Caco-2 (cell line): ENCODE data around the gene DSG3. TPM values are rescaled to one million over a fixed set of nuclear protein-coding genes. Genes with fewer than 3 reads are reported as not detected.
"Not testable (repeated sequence)": the region's sequence is repeated elsewhere in the genome, so short reads cannot be mapped to it uniquely, and the experiment has no call there.

Experiments
- BruUV-seq: library from RNA; stranded (reverse); fragments of 400-500 nt; replicated peaks from 2 replicates; lab custom pipeline; 2021; lab: Mats Ljungman, UMichigan
- CTCF ChIA-PET: fragments of 300-600 bp; sonication (Branson Sonifier 250); formaldehyde crosslinking; loops from one replicate; lab custom pipeline; 2022; ENCODE audit warnings: antibody characterized with exemption; lab: Charles Lee
- POLR2A ChIA-PET: fragments of 300-600 bp; sonication (Branson Sonifier 250); formaldehyde crosslinking; loops from one replicate; lab custom pipeline; 2022; ENCODE audit warnings: antibody characterized with exemption; lab: Charles Lee
- DNase-seq, 2 experiments: peaks; one replicate each; pipeline versions ENCODE4 v3.0.0 to v3.0.0-alpha.2; 2020 to 2022
- H3K27me3 ChIP-seq: replicated peaks from 2 replicates; pipeline ENCODE4 v1.6.0; 2011; ENCODE audit warnings: low read length; ENCODE audit not compliant: control insufficient read depth, insufficient read depth
- H3K36me3 ChIP-seq: 2 replicates; pipeline ENCODE4 v1.5.1; 2011; ENCODE audit warnings: low read length; ENCODE audit not compliant: control insufficient read depth, insufficient read depth
- H3K4me1 ChIP-seq: fragments of 250-450 bp; sonication (Bioruptor Pico); 2 replicates; pipeline ENCODE4 v1.5.1; 2020; ENCODE audit warnings: mild to moderate bottlenecking
- H3K4me3 ChIP-seq: 2 replicates; pipeline ENCODE4 v1.5.1; 2011; ENCODE audit warnings: low read depth, mild to moderate bottlenecking, control low read depth, low read length
- H3K9me3 ChIP-seq: fragments of 250-450 bp; sonication (Bioruptor Pico); 2 replicates; pipeline ENCODE4 v1.5.1; 2020; ENCODE audit warnings: mild to moderate bottlenecking, moderate library complexity
- H3K27ac Mint-ChIP-seq: one replicate; pipeline ENCODE4 v1.8.0; 2022; ENCODE audit warnings: mixed read lengths; ENCODE audit not compliant: unreplicated experiment
- H3K27me3 Mint-ChIP-seq: one replicate; pipeline ENCODE4 v1.8.0; 2022; ENCODE audit warnings: mixed read lengths; ENCODE audit not compliant: insufficient read depth, unreplicated experiment
- H3K36me3 Mint-ChIP-seq: one replicate; pipeline ENCODE4 v1.8.0; 2022; ENCODE audit warnings: mild to moderate bottlenecking, mixed read lengths; ENCODE audit not compliant: insufficient read depth, unreplicated experiment
- H3K4me1 Mint-ChIP-seq: one replicate; pipeline ENCODE4 v1.8.0; 2022; ENCODE audit warnings: low read depth, mixed read lengths; ENCODE audit not compliant: unreplicated experiment
- H3K4me3 Mint-ChIP-seq: one replicate; pipeline ENCODE4 v1.8.0; 2022; ENCODE audit warnings: mild to moderate bottlenecking, moderate library complexity, mixed read lengths; ENCODE audit not compliant: unreplicated experiment
- H3K9me3 Mint-ChIP-seq: one replicate; pipeline ENCODE4 v1.8.0; 2022; ENCODE audit warnings: mixed read lengths; ENCODE audit not compliant: unreplicated experiment
- intact Hi-C: fragments of 100-400 bp; cut with micrococcal nuclease; formaldehyde crosslinking; loops from one replicate; pipeline ENCODE4 v1.10.0; 2022; ENCODE audit not compliant: unreplicated experiment
- total RNA-seq: library from RNA; stranded (reverse); gene quantifications from 2 replicates; pipeline ENCODE4 v1.2.3, GENCODE V29; 2022
- TF ChIP-seq, protein P1 (sequence below), 2 experiments: fragments of 200-600 bp in 1 of 2; IDR thresholded peaks; 1 replicate in 1 of 2; 2 replicates in 1 of 2; pipeline versions ENCODE4 v1.5.1 to v1.8.0; 2011 to 2022; ENCODE audit warnings: antibody characterized with exemption in 1 of 2, control low read depth in 1 of 2, inconsistent platforms in 1 of 2, low read depth in 1 of 2, low read length in 1 of 2, mild to moderate bottlenecking in 1 of 2, moderate library complexity in 1 of 2; ENCODE audit not compliant: insufficient read depth in 1 of 2, severe bottlenecking in 1 of 2, unreplicated experiment in 1 of 2

The DSG3 gene
- total RNA-seq, 1 experiment from 2014 or later = 0.14 TPM

DNA sequence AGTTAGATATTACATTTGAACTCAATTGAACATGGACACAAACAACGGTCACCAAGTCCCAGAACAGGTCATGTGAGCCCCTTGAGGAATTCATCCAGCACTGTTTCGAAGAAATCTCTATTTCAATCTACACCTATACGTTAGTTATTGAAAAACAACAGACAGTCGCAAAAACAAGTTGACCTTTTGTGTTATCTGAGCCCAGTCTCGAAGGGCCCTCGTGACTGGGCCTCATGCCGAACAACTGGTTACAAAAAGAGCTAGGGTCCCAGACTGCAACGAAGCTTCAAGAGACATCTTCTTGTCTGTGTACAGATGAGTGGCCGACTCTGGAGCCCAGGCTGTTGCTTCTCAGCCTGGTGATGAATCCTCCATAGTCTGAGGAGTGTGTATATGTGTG lies 45.1 kb downstream of the DSG3 start:
- POLR2A ChIA-PET = no interaction called here
- CTCF ChIA-PET = no interaction called here
- intact Hi-C loops = no loop called here
- no TSS peak for BruUV-seq
- Mint-ChIP-seq H3K27me3 (no peaks in the 10 kb centered on the region), H3K4me1 (no peaks in the 10 kb centered on the region), H3K4me3 (no peak overlapping the region), H3K9me3 (peaks cover 10% of the 10 kb centered on the region), H3K36me3 (peaks cover 7% of the 10 kb centered on the region), H3K27ac (no peak overlapping the region)
- TF ChIP-seq, protein P1, sequence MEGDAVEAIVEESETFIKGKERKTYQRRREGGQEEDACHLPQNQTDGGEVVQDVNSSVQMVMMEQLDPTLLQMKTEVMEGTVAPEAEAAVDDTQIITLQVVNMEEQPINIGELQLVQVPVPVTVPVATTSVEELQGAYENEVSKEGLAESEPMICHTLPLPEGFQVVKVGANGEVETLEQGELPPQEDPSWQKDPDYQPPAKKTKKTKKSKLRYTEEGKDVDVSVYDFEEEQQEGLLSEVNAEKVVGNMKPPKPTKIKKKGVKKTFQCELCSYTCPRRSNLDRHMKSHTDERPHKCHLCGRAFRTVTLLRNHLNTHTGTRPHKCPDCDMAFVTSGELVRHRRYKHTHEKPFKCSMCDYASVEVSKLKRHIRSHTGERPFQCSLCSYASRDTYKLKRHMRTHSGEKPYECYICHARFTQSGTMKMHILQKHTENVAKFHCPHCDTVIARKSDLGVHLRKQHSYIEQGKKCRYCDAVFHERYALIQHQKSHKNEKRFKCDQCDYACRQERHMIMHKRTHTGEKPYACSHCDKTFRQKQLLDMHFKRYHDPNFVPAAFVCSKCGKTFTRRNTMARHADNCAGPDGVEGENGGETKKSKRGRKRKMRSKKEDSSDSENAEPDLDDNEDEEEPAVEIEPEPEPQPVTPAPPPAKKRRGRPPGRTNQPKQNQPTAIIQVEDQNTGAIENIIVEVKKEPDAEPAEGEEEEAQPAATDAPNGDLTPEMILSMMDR (IDR thresholded peaks at IDR 0.05; ENCODE audit: insufficient read depth in 1 of 2, low read depth in 1 of 2, low read length in 1 of 2, severe bottlenecking in 1 of 2, unreplicated experiment in 1 of 2) = no peak
- no peak for DNase-seq
- Histone ChIP-seq H3K36me3 (no peaks in the 10 kb centered on the region), H3K9me3 (no peaks in the 10 kb centered on the region), H3K27me3 (no peaks in the 10 kb centered on the region), H3K4me3 (no peak overlapping the region), H3K4me1 (peaks cover 18% of the 10 kb centered on the region)

DNA sequence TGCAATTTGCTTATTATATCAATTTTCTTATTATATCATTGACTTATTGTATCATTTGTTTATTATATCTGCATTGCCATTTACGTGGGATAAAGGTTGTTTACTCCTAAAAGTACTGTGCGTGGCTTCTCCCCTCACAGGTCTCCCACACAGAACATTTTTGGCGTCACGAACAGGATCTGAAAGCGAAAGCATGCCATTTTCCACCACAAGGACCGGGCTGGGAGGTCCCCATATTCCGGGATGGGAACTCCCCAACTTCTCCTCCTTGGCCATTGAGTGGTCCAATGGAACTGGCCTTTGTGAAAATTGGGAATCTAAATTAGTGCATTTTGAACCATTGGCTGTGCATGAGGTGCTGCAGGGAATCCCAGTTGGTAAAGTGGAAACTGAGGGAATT lies 45.6 kb downstream of the DSG3 start:
- H3K9me3 ChIP-seq = no peaks in the 10 kb centered on the region
- H3K36me3 Mint-ChIP-seq = peaks cover 7% of the 10 kb centered on the region
- TF ChIP-seq, protein P1 (IDR thresholded peaks at IDR 0.05; ENCODE audit: insufficient read depth in 1 of 2, low read depth in 1 of 2, low read length in 1 of 2, severe bottlenecking in 1 of 2, unreplicated experiment in 1 of 2) = no peak
- H3K27me3 Mint-ChIP-seq = no peaks in the 10 kb centered on the region
- H3K4me1 ChIP-seq = peaks cover 18% of the 10 kb centered on the region
- no peak for DNase-seq
- H3K9me3 Mint-ChIP-seq = peaks cover 10% of the 10 kb centered on the region
- POLR2A ChIA-PET = no interaction called here
- H3K27ac Mint-ChIP-seq = no peak overlapping the region
- intact Hi-C loops = no loop called here
- no peaks in the 10 kb centered on the region for H3K4me1 Mint-ChIP-seq
- CTCF ChIA-PET = no interaction called here
- no peaks in the 10 kb centered on the region for H3K36me3 ChIP-seq
- H3K27me3 ChIP-seq = no peaks in the 10 kb centered on the region
- BruUV-seq = no TSS peak
- H3K4me3 Mint-ChIP-seq = no peak overlapping the region
- H3K4me3 ChIP-seq = no peak overlapping the region

DNA sequence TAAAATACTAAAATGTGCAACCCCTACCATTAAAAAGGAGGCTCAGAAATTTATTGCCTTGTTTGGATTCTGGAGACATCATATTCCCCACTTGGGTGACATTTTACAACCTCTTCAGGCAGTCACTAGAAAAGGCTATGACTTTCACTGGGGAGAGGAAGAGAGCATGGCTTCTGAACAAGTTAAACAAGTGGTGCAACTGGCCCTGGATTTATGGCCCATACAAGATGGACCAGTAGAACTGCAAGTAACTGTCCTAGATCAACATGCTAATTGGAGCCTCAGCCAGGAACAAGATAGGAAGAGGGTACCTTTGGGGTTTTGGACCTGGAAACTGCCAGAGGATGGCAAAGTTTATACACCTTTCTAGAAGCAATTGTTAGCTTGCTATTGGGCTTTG lies 46.4 kb downstream of the DSG3 start:
- Histone ChIP-seq H3K9me3 (no peaks in the 10 kb centered on the region), H3K4me3 (no peak overlapping the region), H3K27me3 (no peaks in the 10 kb centered on the region), H3K36me3 (no peaks in the 10 kb centered on the region), H3K4me1 (peaks cover 18% of the 10 kb centered on the region)
- TF ChIP-seq, protein P1 (IDR thresholded peaks at IDR 0.05; ENCODE audit: insufficient read depth in 1 of 2, low read depth in 1 of 2, low read length in 1 of 2, severe bottlenecking in 1 of 2, unreplicated experiment in 1 of 2) = no peak
- Mint-ChIP-seq H3K27ac (no peak overlapping the region), H3K4me3 (no peak overlapping the region), H3K27me3 (no peaks in the 10 kb centered on the region), H3K9me3 (peaks cover 9% of the 10 kb centered on the region), H3K36me3 (peaks cover 7% of the 10 kb centered on the region), H3K4me1 (no peaks in the 10 kb centered on the region)
- DNase-seq = no peak
- no TSS peak for BruUV-seq
- ChIA-PET POLR2A (no interaction called here), CTCF (no interaction called here)
- intact Hi-C loops = no loop called here

DNA sequence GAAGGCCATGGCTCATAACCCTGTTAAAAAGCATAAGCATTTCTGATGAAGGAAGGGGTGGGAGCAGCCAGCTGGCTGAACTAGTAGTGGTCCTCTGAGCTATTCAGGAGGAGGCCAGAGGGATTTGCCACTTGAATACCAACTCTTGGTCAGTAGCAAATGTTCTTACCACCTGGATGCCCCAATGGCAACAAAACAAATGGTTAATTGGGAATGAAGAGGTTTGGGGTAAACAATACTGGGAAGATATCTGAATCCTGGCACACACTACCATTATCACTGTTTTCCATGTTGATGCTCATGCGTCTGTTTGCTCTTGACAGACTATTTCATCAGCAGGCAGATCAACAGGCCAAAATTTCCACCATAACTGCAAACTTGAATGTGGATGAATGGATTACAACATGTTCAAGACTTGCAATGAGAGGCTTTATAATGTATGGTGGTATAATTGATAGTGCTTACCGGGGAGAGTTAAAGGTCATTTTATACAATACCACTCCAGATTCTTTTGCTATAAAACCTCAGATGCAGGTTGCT lies 47.2 kb downstream of the DSG3 start:
- DNase-seq, CTCF ChIA-PET, BruUV-seq, H3K9me3 ChIP-seq, H3K36me3 Mint-ChIP-seq, H3K27me3 ChIP-seq, H3K4me1 Mint-ChIP-seq, H3K36me3 ChIP-seq, H3K27ac Mint-ChIP-seq, H3K9me3 Mint-ChIP-seq, H3K27me3 Mint-ChIP-seq, H3K4me3 ChIP-seq, POLR2A ChIA-PET, H3K4me3 Mint-ChIP-seq: not testable (repeated sequence)
- peaks cover 18% of the 10 kb centered on the region for H3K4me1 ChIP-seq
- intact Hi-C loops = loop anchor here (5.0 kb wide), 1 partner anchor 232 kb away; no protein-coding TSS in a partner anchor
